ENCODE data around the gene NOS3.

The NOS3 gene

DNA sequence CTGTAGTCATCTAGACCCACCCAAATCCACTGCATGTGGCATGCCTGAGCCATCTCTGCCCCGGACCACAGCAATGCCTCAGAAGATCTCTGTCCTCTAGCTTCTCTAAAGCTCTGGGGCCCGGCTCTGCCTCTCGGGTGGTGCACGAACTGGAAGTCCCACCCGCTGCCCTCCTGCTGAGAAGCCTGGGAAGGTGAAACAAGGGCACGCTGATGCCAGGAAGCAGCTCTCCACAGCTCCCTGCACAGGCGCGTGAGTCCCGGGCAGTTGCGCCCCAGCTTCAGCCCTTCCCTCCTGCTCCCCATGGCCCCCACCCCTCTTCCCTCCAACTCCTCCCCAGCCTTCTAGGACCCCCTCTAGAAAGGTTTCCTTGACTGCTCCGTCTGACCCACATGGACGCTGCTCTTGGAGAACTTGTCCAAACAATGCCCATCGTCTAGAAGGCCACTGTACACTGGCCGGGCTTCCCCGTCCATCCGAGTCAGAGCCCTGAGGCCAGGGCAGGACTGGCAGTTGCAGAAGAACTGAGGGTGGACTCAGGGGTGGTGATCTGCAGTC lies 25.5 kb upstream of the NOS3 start:
- DNase-seq = no peak

DNA sequence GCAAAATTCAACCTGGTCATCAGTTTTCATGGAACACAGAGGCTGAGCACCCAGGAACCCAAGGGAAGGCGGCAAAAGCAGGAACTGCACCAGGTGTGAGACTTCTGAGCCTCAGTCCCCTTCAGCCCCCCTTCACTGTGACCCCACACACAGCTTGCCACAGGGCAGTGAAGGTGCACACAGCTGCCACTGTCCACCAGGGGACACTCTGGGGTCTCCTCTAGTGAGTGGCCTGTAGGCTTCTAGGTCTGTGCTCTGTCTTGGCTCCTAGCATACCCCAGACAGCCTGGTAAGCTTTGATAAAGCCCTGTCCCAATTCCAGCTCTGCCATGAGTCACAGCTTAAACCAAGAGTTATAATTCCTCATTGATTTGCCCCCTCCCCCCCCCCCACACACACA lies 24.8 kb upstream of the NOS3 start:
- DNase-seq = peak; percentile 53

DNA sequence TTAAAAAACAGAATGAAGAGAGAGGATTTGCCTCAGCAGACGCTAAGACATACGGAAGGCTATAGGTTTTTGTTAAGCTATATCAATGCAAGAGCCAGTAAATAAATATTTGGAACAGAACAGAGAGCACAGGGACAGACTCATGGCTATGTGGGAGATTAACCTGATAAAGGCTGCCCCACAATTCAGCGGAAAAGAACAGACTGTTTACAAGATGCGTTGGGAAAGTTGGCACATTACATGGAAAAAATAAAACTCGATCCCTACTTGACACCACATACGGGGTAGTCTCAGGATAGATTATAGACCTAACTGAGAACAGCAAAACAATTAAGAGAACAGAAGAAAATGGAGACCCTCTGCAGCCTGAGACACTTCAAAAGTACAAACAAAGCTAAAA lies 23.5 kb upstream of the NOS3 start:
- no peak for DNase-seq

DNA sequence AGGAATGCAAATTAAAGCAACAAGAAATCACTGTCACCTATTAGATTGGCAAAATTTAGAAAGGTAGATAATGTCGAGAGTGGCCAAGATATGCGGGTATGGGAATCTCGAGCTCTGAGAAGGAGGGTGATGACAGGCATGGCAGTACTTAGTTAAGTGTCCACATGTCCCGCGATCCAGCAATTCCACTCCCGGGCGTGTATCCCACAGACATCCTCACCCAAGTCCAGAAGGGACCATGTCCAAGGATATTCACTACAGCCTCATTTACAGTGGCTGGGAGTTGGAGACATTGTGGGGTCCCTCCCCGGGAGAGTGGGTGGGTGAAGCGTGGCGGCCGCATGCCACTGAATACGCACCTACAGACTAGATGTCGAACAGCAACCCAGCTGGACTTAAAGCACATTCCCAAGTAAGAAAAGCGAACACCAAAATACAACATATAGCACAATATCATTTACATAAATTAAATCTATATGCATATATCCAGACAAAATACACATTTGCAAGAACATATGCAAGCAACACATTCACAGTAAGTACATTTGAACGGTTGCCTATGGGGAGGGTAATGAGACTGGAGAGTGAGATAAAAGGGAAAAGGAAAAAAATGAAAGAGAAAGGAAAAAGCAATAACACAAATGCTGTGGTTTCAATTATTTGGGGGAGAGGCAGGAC lies 22.6 kb upstream of the NOS3 start:
- DNase-seq = no peak

DNA sequence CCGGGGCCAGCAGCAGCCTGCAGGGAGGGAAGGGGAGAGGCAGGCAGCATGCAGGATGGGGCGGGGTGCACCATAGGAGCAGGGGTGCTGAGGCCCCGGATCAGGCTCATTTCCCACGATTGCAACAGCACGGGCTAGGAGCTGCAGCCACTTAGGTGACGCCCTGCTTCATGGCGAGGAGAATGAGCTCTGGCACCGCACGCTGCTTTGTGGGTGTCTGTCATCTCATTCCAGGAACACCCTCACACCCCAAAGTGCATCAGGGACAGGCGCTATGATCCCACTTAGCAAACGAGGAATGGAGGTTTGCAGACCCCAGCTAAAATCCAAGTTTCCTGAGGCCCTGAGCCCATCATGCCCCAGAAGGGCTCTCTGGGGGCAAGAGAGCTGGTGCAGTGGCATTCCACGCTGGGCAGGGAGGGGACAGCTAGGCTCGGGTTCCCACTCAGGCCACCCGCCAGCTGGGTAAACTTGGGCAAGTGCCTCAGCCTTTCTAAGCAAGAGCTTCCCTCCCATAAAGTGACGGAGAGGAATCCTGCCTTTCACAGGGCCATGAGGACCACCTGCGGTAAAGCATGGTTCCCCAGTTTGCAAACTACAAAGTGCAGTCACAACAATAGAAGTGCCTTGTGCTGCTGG lies 22.0 kb upstream of the NOS3 start:
- peak; percentile 5 for DNase-seq

DNA sequence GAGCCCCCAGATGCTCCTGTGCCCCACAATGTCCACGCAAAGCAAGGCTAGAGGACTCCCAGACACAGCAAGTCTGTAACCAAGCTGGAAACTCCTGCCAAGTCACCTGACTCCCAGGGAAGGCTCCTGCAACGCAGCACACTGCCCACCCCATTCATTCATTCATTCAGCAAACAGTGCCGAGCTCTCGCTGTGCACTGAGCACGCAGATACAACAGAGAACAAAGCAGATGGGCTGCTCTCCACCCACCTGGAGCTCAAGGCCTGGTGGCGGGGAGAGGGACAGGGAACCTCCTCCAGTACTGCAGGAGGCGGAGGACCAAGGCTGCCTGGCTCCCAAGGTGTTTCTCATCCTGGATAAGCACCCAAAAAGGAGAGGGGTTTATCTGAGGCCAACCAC lies 21.3 kb upstream of the NOS3 start:
- peak; percentile 4 for DNase-seq

DNA sequence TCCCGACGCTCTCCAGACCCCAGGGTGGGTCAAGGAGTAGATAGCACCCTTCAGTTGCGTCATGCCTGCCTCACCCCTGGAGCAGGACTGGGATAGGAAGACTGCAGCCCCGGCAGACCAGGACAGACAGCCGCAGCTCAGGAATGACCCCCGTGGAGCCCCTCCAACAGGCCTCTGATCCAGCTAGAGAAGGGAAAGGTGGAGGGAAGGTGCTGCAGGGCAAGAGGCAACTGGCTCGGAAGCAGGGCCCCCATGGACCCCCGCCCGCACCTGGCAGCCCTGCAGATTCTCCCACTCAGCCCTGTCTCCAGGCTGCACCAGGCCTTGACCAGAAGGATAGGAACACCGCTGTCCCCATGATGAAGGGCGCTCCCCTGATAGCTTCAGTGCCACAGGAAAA lies 20.4 kb upstream of the NOS3 start:
- DNase-seq = no peak

DNA sequence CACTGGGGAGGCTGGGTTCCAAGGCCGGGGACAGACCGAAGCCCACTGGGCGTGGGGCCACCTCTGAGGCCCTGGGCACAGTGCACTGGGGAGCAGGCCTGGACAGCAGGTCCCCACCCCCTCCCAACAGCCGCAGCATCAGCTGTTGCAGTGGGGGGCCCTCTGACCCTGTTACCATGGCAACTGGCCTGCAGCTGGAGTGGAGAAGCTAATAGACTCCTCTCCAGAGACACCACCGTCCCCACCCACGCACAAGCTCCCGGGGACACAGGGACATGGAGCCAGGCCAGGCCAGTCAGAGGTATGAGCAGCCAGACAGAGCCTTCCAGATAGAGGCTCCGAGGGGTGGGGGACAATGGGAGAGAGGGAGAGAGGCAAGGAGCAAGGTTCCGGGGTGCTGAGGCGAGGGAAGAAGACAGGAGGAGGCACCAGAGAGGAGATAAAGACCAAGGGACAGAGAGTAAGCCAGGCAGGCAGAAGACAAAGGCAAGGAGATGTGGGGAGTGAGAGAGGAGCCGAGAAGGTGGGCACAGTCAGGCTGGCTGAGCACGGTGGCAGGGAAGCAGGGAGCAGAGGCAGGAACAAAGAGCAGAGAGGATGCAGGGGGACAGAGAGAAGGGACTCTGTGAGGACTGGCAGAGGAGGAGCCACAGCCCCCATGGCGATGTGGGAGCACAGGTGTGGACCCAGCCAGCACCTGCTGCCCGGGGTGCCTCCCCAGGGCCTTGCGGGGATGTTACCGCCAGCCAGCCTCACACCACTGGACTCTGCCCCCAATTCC lies 19.4 kb upstream of the NOS3 start:
- DNase-seq = peak; percentile 89

DNA sequence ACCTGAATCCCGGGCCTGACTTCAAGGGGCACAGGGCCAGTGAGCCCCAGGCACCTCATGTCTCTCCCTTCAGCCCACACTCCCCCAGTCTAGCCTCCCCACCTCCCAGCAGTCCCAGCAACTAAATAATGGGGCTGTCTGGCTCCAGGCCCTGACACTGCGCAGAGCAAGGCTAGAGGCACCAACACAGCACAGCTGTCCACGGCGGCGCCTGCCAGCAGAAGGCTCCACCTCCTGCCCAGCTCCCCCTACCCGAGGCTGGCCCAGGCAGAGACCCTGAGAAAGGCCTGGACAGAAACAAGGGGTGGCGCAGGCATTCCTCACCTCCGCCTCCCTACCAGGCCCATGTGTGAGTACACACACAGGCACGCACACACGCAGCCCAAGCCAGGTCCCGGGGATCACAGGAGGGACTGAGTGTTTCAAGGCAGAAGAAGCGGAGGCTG lies 18.8 kb upstream of the NOS3 start:
- peak; percentile 60 for DNase-seq

DNA sequence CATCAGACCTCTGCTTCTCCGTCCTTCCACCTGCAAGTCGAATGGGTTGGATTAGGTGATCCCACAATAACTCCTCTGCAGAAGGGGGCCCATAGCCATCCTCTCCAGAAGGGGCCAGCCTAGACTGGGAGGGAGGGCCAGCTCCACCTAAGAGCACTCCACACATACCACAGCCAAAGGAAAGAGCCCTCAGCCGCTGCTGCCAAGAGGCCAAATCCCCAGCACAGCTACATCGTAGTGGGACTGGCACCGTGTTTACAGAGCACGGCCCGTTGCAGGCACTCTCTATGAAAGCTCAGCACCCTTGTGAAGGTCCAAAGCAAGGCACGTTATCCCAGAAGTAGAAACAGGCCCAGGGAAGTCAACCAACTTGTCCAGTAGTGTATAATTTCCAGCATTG lies 18.1 kb upstream of the NOS3 start:
- DNase-seq = no peak

DNA sequence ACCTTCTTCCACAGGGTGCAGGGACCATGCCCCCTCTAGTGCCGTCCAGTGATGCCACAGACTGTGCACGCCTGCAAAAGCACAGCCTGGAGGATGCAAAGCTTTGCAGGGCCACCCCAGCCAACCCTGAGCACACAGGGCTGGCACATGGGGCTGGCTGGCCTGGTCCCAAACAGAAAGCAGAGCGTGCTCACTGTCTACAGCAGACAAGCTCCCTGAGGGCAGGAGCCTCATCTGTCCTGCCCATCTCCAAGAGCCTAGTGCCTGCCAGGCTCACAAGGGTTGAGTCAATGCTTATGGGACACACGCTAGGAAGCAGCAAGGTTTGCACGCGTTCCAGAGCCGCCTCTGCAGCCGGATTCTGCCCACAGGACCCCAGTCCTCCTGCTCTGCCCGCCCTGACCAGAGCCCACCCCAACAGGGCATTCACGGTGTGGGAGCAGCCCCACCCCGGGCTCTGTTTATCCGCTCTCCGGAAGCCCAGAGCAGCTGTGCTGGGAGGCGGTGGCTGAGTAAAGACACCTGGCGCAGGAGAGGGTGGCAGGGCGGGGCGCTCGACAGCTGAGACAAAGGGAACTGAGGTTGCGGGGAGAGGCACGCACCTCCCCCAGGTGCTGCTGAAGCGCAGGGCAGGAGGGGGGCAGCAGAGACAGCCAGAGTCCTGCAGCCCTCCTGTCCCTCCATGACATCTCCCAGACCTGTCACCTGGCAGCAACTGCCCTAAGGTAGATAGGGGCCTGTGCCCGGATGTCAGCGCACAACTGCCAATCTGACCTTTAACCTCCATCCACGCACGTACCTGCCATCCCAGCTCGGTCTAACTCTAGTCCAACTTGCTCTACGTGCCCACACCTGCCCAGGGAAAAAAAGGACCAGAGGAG lies 17.0 kb upstream of the NOS3 start:
- DNase-seq = peak; percentile 14

DNA sequence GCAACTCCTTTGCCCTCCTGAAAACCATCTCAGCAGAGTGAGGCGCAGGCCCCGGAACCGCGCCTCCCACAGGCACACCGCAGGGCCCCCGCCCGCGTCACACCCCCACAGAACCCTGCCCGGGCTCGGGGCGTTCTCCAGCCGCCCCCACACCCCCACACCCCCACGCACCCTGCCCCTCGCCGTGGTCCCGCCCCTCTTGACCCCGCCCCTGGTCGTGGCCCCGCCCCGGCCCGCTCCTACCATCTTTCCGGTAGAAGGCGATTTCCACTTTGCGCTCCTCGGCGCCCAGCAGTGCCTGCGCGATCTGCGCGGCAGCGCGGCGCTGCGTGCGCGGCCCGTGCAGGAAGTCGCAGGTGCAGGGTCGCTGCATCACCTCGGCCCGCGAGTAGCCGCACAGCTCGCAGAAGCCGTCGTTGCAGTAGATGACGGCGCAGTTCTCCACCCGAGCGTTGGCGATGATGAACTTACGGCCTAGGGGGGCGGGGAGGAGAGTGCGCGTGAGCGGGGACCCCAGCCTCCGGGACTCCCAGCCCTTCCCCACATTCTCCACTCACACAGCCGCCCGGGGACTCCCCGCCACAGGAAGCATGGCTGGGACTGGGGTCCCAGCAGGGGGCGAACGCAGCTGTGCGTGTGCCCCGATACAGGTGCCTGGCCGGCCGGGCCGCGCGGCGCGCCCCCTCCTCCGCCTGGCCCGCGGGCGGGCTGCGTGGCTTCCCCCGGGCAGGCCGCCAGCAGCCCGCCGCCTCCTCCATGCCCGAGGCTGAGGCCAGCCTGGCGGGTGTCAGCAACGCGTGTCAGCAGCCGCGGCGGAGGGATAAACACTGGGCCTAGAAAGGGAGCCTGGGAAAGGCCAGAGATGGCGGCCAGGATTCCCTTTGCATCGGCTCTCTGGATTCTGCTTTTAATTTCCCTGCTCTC lies 16.1 kb upstream of the NOS3 start:
- DNase-seq = peak; percentile 67

DNA sequence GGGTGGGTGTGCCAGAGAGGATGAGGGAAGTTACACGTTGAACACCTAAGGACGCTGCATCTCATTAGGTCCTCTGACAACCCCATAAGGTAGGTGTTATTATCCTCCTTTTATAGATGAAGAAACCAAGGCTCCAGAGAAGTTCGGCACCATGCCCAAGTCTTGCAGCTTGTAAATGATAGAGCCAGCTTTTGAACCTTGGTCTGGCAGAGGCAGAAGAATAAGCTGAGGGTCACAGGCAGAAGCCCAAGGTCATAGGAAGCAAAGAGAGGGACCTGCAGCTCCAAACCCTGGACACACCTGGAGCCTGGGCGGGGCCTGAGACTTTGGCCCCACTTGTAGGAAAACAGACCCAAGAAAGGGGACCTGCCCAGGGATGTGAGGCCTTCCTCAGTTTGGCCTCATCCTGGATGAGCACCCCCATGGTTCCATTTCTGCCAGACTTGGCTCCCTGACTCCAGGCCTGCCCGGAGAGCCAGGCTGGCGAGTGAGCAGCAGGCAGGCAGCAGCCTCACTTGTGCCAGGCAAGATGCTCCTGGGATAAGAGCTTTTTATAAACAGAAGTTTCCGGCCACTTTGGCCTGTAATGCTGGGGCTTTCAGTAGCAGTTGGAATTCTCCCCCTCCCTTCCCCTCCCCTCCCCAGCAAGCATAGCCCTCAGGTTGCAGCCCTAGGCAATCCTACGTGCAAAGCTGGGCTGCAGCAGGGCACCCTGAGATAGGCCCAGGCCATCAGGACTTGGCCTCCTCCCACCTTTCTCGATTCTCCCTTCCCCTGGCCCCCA lies 15.1 kb upstream of the NOS3 start:
- DNase-seq = peak; percentile 8

DNA sequence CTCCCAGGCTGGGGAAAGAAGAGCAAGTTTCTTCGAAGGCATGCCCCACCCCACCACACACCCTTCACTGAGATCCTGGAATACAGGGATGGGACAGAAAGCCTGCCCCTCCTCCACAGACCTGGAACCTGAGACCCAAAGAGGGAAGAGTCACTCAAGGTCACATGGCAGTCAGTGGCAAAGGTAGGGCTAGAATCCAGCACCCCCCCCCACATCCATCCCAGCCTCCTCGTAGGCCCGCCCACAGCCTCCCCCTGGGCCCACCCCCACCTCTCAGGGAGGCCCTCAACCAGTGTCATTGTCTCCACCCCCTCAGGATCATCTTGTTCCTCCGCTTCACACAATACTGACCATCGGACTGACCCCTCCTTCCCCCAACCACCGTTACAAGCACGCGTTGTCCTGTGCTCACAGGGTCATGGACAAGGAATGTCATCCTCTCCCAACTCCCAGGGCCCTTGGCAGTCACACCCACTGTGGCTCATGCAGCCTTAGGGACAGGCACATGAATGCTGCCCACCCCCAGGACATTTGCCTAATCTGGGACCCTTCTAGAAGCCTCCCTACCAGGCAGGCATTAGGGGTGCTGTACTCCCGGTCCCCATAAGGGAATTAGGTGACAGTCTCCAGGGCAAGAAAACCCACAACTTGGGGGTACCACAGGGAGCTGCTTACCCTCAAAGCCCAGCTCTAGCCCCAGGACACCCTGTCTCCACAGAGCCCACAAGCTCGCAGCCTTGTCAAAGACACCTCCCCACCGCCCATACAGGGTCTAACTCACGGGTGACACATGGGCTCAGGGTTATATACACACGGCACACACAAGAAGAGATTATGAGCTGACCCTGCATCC lies 14.1 kb upstream of the NOS3 start:
- peak; percentile 58 for DNase-seq

DNA sequence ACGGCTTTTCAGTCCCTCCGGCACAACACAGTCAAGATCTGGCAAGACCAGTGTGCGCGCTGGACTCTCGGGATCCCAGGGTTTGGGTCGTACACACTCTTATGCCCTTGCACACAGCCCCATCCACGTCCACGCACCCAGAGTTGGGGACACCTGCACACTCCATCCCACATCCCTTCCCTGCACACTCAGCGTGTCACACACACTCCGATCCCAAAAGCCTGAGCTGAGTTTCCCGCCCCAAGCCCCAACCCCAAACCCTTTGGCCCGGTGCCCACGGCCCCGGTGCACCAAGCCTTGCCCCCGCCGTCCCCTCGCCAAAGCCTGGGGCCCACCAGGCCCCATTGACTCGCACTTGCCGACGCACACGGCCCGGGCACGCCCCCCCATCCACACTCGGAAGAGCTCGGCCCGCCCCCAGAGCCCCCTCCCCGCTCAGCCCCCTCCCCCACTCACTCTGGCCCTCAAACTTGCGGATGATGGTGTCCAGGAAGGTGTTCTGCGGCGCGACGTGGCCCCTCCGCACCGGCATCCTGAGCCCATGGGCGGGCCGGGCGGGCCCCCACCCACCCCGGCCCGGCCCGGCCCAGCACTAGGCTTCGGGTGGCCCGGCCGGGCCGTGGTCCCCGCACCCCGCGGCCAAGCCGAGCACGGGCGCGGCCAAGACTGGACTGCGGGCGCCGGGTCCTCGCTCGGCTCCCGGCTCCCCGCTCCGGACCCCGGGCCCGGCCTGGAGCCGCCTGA lies 13.3 kb upstream of the NOS3 start:
- peak; percentile 50 for DNase-seq

DNA sequence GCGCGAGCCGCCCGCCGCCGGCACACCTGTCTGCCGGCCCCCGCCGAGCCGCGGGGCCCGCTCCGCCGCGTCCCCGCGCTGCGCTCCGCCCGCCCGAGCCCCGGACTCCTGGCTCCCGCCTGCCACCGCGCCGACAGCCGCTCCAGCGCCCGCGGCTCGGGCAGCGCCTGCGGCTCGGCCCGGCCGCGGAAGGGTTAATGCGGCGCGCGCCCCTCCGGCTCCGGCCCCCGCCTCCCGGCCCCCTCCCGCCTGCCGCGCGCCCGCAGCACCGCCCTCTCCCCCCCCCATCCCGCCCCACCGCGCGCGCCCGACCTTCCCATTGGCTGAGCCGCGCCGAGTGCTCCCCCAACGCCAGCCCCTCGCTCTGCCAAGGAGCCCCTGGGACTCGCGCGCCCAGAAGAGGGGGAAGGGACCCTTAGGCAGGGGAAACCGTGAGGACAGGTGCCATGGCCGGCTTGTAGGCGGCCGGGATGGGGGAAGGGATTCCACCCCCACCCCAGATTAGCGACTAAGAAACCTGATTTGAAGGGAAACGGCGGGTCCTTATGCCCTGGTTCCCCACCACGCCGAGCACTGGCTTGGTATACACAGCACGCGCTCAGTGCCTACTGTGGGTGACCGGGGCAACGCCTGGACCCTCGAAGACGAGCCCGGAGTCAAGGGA lies 12.6 kb upstream of the NOS3 start, which contains the start of gene KCNH2:
Gene KCNH2 (minus strand): TSS at position 196 of the 664 bp plus-strand sequence. CDS start 408 bp downstream, outside the sequence.
- DNase-seq = peak; percentile 93

DNA sequence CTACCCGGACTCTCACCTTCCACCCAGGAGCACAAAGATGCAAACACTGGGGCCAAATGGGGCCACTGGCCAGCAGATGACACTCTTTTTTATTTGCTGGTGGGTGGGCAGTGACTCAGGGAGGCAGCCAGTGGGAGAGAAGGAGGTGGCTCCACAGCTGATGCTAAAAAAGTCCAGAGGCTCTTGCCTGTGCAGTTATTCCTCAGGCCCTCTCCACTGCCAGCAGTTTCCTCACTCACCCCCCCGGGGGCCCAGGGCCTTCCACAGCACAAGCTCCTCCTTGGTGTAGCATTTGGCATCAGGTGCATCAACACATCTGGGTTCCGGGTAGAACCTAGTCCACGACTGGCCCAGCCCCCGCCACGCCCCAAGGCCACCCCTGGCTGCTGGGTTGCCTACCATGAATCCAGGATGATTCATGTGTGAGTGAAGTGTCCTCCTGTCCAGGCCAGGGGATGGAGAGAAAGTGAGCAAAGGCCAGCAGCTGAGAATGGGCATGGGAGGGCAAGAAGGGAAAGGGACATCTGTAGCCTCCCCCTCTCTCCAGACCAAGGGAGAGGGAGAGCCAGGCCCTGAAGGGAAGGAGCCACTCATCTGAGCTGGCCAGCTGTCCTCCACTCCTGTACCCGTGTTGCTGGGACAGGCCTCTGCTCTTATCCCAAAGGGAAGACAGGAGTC lies 11.0 kb upstream of the NOS3 start:
- DNase-seq = no peak

DNA sequence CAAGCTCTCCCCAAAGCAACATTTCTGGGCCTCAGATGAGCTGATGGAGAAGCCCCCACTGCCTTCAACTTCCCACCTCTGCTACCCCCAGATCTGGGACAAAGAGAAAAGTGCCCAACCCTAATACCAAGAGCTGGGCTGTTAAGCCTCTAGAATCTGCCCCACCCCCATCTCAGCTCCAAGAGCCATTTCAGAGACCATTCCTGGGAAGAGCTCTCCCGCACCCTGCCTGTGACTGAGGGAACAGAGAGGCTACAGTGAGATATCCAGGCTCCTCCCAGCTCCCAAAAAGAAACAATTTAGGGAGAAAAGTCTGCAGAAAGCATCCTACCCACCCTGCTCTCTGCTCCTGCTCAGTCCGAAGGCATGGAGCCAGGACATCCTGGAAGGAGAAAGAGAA lies 10.2 kb upstream of the NOS3 start:
- DNase-seq = peak; percentile 56

All from eye (tissue), 1 donor.